NCI-H69 (cell line): ENCODE results near the gene SLC30A1.
A peak's percentile ranks its signal among the peaks of the same experiment; 100 is the strongest.
"Not testable (repeated sequence)": the region's sequence is repeated elsewhere in the genome, so short reads cannot be mapped to it uniquely, and the experiment has no call there.

ENCODE experiments used
- DNase-seq: peaks from one replicate; lab custom pipeline; 2025; lab: John Stamatoyannopoulos, UW

SLC30A1 gene

DNA sequence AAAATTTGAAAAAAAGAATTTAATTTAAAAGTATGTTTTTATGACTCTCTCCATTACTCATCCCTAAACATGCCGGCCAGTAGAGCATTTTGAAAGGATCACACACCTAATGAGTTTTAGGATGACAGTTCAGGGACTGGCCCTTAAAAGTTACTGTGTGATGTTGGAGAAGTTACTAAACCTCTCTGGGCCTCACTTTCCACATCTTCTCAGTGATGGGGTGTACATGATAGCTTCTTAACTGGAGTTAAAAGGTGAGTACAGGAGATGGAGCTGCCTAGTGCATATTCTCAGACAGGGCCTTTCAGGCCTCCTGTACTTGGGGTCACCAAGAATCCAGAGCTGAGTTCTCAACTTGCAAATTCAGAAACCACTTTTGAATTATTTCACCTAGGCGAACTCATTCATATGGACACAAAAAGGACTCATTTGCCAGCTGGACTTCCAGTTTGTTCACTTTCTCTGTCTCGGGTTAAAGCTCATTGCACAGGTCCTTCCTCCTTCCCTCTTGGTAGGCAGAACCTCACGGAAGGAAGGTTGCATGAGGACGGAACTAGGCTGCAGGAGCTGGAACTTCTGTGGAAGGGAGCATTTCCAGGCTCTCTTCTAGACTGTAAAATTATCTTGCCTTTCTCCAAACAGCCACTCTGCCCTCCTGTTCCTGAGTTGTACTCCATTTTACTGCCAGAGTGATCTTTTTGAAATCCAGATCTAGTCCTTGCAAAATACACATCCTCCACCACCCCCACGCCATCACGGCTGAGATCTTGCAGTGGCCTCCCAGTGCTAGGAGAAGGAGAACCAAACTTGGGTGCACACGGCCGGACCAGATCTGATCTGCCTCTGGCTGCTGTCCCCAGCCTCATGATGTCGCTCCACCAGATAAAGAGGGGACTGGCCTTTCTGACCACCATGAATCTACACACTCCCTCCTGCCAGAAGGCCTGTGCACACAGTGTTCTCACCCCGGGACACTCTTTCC is 4.3 kb upstream of the SLC30A1 start:
- no peak for DNase-seq

DNA sequence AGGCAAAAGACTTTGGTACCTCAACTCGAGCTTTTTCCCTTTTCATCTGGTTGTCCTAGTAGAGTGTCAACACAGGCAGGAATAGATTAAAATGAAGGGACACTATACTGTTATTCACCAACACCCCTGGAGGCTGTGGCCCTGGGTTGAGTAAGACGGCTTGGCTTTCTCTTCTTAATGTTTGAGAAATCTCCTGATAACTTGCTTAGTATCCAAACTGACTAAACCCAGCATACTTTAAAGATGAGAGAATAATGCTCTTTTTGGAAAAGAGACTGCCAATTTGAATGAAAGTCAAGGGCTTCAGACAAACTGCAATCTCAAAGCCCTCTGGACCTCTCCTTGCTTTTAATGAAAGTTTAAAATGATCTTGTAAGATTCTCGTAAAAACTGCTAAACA is 2.6 kb upstream of the SLC30A1 start:
- no peak for DNase-seq

DNA sequence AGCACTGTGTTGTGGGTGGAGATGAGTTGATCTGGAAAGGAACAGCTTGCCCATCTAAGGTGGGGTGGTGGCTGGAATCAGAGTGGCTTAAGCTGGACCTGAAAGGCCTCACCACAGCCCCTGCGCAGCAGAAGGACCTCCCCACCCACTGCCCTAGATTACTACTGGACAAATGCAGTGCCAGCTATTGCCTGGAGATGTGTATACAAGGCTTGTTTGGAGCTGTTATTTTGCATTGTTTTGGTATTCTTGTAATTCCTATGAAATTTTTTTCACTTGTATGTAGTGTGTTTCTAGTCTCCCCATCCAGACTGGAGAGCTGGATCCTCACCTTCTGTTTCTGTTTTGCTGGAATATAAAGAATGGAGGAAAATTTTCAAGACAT is 1.3 kb upstream of the SLC30A1 start:
- no peak for DNase-seq

DNA sequence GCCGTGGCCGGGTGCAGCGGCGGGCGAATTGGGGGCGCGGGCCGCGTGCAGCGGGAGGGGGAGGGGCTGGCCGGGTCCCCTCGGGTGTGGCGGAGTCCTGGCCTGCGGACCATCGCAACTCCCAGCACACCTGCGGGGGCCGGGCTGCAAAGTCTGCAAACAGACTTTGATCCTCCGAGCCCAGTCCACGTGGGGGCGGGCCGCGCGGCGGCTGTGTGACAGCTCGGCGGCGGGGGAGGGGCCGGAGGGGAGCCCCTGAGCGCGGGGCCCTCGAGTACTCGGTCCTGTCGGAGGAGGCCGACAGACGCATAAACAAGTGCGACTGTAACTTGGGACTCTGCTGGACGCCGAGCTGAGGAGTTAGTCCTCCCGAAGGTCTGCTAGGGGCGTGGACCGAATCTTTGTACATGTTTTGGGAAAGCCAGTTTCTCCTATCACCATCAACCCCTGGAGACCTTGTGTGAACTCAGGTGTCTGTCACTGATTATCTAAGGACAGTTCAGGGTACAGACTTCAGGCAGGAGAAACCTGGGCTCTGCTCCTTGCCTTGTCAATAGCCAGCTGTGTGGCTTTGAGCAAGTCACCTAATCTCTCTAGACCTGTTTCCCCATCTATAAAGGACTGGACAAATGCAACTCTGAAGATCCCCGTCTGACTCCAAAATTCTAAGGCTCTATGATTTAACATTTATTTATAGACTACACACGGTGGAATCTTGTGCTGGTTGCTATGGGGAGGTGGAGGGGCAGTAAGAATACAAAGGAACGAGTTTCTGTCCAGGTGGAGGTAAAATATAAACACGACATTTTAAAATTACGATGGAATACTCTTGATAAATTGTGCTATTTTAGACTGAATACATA is 710 bp upstream of the SLC30A1 start:
- peak; percentile 93 for DNase-seq

DNA sequence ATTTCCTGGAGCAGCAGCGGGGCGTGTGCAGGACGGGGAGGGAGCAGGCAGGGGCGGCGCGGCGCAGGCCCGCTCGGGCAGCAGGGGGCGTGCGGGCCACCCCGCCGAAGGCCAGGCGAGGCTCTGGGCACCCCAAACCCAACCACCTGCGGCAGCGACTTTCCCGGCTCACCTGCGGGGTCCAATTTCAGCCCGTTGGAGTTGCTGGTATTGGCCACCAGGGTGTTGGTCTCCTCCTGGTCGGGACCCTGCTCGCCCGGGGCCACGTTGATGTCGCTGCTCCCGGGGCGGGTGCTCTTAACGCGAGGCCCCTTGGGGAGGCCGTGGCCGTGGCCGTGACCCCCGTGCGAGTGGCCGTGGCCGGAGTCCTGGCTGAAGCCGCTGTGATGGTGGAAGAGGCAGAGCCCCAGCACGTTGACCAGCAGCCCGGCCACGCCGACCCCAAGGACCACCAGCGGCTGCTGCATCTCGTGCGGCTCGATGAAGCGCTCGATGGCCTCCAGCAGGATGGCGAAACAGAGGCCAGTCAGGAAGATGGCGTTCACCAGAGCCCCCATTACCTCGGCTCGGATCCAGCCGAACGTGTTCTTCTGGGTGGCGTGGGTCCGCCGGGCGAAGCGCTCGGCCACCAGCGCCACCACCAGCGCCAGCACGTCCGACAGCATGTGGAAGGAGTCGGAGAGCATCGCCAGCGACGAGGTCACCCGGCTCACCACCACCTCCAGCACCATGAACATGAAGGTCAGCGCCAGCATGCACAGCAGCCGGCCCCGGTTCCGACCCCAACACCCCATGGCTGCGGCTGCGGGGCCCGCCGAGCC is 932 bp downstream of the SLC30A1 start:
- DNase-seq: peak; percentile 82

DNA sequence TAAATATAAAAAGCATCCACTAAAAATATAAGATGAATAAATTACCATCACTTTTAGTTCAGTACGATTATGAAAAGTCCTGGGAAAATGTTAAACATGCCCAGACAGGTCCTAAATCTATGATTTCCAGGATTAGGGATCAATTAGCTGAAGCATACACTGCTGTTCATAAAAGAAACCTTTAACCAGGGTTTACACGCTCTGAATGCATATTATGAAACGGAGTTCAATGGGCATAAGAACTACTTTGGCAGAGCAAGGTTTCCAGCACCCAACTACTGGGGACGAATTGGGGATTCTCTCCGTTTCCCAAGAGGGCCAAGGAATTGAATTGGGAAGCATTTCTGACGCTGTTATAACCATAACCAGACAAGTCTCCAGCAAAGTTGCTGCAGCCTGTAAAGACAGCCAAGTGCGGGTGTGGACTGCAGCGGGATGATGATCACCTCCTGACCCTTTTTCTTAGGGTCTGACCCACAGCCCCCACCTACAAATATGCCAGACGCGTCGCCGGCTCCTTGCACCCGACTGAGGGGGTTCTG is 1.6 kb downstream of the SLC30A1 start:
- DNase-seq: peak; percentile 71

DNA sequence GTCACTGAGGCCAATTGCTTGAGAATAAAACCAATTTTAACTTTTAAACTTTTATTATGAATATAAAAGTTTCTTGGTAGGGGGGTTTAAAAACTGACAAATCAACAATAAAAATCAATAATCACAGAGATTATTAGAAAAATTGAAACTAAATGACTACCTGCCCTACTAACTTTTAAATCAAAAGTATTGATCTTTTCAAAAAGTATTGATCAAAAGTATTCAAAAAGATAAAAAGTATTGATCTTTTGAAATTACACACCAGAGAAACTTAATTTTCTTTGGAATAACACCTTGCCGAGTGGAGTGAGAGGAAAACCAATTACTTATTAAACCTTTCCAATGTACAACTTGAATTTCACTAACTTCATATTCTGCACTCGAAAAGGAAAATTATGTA is 2.2 kb downstream of the SLC30A1 start:
- no peak for DNase-seq

DNA sequence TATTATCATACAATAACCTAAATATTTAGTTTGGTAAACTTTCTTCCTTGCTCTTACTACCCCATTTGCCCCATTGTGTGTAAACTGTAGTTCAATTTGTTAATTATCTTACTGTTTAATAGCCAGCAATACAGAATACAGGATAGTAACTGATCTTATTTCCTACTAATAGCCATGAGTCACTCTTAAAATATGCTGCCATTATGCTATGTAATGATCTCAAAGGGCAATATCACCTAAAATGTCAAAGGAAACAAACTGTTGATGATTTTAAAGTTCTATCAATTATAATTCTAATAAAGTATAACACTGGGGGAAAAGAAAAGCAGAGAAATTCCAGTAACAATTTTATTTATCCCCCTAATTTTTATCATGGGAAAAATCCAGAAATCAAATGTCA is 4.3 kb downstream of the SLC30A1 start:
- peak; percentile 11 for DNase-seq

DNA sequence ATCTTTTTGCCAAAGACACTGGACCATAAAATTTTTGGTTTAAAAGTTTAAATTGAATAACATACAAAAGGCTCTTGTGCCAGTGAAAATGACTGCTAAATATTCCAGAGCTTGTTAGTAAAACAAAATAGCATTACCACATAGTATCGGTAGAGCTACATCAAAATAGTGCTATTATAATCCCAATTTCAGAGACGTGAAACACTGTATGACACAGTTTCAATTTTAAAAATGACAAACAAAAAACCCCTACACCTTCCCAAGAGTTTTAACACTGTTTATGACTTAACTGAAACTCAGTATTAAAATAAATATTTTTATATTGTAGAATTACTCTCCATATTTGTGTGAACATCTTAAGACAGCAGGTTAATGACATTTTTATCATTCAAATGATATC is 7.0 kb downstream of the SLC30A1 start:
- DNase-seq: no peak

DNA sequence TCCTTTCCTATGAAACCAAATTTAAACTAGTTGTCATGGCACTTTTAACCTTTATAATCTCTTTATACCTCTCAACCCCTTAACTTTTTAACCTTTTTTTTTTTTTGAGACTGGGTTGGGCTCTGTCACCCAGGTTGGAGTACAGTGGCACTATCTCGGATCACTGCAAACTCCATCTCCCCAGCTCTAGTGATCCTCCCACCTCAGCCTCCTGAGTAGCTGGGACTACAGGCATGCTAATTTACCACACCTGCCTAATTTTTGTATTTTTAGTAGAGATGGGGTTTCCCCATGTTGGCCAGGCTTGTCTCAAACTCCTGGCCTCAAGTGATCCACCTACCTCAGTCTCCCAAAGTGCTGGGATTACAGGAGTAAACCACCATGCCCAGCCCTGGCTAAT is 8.6 kb downstream of the SLC30A1 start:
- DNase-seq: not testable (repeated sequence)

DNA sequence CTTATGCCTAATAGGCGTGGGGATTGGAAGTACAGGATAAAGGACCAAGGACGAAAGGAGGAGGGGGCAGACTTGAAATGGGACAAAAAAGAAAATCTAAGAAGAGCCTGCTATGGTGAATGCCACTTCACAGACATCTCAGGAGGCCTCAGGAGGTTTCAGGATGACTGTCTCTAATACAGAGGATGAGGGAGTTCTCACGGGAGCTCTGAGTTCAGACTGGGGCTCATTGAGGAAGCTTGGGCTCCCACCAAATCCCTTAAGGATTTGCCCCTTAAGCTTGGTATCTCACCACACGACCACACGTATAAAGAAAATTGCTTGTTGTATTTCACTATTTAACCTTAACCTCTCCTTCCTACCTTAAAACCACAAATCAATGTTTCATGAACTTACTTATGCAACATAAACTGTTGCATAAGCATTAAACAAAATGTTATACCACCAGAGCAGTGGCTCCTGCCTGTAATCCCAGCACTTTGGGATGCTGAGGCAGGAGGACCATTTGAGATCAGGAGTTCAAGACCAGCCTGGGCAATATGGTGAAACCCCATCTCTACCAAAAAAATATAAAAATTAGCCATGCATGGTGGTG is 12.4 kb downstream of the SLC30A1 start:
- no peak for DNase-seq

DNA sequence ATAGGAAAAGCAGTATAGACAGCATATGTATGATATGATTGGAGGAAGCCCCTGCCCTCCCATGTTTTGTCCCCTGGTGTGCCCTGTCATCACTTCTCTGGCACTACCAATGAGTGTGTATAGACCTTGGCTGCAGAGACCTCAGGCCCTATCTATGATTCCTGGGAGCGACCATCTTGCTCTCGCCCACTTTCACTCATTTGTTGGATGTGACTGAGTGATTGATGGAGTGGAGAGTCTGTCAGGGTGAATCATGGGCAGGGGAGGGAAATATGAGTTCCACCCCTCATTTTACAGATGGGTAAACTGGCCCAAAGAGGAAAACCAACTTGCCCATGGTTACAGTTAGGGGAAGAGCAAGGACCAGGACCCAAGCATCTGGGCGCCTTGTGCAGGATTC is 14.9 kb downstream of the SLC30A1 start:
- no peak for DNase-seq

DNA sequence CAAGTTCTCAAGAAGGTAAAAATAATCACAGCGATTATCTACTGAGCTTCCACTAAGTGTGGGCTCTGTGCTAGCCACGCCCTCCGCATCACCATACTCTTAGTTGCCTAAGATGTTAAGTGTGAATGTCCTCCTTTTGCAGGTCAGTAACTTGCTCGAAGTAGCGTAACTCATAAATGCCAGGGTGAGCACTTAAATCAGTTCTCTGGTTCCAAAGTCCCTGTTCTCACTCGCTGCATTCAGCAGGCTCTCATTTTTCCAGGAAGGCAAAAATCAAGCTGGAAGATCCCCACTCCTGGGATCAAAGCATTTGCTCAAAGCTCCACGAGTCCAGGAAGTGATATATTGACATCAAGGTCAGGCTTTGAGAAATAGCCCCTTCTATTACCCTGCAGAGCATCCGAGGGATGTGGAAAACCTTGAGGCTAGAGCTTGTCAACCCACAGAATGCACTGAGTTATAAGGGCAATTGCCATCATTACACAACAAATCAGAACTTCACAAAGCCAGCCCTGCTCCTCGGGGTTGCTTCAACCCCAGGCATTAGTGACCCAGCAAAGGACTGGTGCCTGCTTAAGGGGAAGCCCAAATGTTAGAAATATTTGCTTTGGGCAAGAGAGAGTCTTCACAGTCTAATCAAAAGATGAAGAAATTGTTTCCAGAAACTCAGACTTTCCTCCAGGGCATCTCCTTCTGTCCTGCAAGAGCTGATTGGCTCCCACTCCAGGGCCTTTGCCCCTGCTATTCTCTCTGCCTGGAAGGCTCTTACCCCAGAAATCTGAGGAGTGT is 19.5 kb downstream of the SLC30A1 start:
- DNase-seq: no peak

DNA sequence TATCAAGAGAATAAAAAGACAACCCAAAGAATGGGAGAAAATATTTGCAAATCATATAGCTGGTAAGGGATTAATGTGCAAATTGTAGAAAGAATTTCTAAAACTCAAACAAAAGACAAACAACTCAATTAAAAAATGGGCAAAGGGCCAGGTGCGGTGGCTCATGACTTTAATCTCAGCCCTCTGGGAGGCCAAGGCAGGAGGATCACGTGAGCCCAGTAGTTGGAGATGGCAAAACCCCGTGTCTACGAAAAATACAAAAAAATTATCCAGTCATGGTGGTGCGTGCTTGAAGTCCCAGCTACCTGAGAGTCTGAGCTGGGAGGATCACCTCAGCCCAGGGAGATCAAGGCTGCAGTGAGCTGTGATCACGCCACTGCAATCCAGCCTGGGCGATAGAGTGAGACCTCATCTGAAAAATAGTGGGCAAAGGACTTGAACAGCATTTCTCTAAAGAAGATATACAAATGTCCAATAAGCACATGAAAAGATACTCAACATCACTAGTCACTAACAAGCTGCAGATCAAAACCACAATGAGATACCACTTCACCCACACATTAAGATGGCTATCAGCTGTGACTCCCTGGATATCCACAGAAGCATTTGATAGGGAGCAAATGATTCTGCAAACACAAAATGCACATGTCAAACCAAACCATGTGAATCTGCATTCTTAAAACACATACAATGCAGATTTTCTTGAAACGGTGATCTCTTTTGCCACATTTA is 20.9 kb downstream of the SLC30A1 start:
- DNase-seq: peak; percentile 36

DNA sequence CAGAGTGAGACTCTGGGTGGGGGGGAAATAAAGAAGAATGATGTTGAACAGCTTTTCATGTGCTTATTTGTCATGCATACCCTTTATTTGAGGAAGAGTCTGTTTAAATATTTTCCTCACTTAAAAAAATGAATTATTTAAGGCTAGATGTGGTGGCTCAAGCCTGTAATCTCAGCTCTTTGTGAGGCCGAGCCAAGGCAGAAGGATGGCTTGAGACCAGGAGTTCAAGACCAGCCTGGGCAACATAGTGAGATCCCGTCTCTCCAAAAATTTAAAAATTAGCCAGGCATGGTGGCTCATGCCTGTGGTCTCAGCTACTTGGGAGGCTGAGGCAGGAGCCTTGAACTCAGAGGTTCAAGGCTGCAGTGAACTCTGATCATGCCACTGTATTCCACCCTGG is 25.4 kb downstream of the SLC30A1 start:
- no peak for DNase-seq

DNA sequence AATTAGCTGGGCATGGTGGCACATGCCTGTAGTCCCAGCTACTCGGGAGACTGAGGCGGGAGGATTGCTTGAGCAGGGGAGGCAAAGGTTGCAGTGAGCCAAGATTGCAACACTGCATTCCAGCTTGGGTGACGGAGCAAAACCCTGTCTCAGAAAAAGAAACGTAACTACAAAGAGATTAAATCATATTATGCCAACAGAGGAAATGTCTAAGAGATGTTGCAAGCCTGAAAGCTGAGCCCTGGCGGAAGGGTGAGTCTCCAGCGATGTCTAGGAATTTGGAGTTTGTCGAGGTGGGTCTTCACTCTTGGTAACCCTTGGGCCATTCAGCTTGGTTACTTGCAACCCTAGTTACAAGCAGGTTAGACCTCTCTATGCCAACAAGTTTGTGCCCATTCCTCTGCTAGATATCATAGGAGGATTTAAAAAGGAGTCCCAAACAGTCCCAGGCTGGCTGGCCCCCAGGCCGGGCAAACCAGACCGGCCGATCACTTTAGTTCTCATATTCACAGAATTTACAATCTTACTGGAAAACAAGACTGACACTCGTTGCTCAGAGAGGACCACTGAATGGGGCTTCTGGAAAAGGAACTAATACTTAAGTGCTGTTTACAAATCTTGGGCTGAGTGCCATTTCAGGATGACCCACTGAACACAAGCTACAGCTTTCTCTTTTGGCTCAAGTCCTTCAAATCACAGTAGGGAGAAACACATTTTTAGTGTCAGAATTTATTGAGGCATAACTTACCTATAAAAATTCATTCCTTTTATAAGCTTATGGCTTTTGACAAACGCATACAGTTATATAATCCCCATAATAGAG is 27.1 kb downstream of the SLC30A1 start:
- peak; percentile 12 for DNase-seq

DNA sequence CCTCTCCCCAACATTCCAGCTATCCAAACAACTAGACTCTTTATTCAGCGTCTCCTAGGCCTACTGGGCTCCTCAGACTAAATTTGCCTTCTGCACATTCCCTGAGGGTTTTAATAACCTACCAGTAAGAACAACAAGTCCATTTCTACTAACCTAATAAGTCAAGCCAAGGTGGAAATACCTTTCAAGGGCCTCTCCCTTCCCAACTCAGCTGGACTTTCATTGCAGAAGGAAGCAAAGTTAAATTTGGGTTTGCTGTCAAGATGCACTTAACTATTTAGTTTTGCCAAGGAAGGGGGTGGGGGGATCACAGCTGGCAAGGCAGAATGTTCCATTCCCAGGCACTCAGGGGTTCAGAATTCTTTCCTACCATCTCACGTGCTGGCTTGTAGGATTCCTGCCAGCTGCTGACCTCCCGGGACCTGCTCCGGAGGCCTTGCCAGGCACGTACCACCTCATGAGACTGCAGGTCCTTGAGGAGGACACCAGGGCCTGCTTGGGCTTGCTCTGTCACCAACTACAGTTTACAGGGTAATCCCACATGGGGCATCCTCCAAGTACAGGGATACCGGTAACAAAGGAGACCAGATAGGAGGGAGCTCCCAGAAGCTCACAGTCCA is 29.8 kb downstream of the SLC30A1 start:
- peak; percentile 70 for DNase-seq

DNA sequence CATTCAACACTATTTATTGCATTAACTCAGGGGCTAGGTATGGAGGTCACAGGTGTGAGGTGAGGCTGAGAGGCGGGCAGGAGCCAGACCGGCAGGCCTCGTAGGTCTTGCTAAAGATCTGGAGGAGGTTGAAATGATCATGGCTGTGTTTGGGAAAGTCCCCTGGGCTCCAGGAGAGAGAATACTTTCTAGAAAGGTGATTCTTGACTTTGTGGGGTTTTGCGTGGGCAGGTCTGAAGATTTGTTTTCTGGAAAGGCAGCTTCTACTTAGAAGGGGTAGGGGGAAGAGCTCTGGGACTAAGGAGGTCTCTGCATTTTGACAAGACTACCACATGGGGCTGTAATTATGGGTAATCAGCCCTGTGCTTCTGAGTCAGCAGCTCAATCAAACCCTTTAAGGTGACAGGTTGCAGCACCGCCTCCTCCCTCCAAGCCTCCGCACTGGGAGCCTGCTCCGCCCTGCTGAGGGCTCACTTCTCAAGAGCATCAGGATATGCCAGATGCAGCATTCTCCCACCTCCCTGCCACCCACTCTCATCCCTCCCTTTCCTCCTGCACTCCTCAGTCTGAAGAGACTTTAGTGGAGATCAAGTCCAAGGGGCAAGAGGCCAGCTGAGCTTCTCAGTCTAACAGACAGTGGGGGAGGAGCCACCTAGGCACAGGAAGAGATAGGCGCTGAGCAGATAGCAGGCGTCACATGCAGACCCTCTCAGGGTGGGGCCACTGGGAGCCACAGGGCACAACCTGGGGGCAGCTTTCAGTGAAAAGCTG is 30.5 kb downstream of the SLC30A1 start:
- DNase-seq: peak; percentile 98
